ENCODE measurements around the gene GRIP1.

The GRIP1 gene

GRCh38 chr12:66598608-66599007, 80.3 kb downstream of the GRIP1 start:
- no peak for DNase-seq

GRCh38 chr12:66598079-66598478, 80.8 kb downstream of the GRIP1 start:
- DNase-seq = no peak

- no peak for DNase-seq
Measured at GRCh38 chr12:66596199-66596598, 82.7 kb downstream of the GRIP1 start.

GRCh38 chr12:66594688-66595087, 84.2 kb downstream of the GRIP1 start:
- no peak for DNase-seq

- no peak for DNase-seq
Measured at GRCh38 chr12:66590275-66590985, 88.4 kb downstream of the GRIP1 start.

GRCh38 chr12:66589095-66589494, 89.8 kb downstream of the GRIP1 start:
- no peak for DNase-seq

GRCh38 chr12:66587912-66588311, 91.0 kb downstream of the GRIP1 start:
- DNase-seq = no peak

- DNase-seq = no peak
Measured at GRCh38 chr12:66584673-66585072, 94.2 kb downstream of the GRIP1 start.

GRCh38 chr12:66573605-66574004, 105.3 kb downstream of the GRIP1 start:
- no peak for DNase-seq

- no peak for DNase-seq
Measured at GRCh38 chr12:66572845-66573244, 106.0 kb downstream of the GRIP1 start.

GRCh38 chr12:66571361-66571915, 107.4 kb downstream of the GRIP1 start:
- no peak for DNase-seq

GRCh38 chr12:66563220-66563619, 115.7 kb downstream of the GRIP1 start:
- no peak for DNase-seq

- DNase-seq = no peak
Measured at GRCh38 chr12:66555113-66555512, 123.8 kb downstream of the GRIP1 start.

- DNase-seq = no peak
Measured at GRCh38 chr12:66552716-66553115, 126.2 kb downstream of the GRIP1 start.

- DNase-seq = no peak
Measured at GRCh38 chr12:66550626-66551025, 128.2 kb downstream of the GRIP1 start.

- no peak for DNase-seq
Measured at GRCh38 chr12:66549050-66549389, 129.9 kb downstream of the GRIP1 start.

- DNase-seq = no peak
Measured at GRCh38 chr12:66548338-66549049, 130.4 kb downstream of the GRIP1 start.

GRCh38 chr12:66541426-66541825, 137.4 kb downstream of the GRIP1 start:
- DNase-seq = no peak

- DNase-seq = no peak
Measured at GRCh38 chr12:66539431-66539830, 139.4 kb downstream of the GRIP1 start.

- no peak for DNase-seq
Measured at GRCh38 chr12:66538970-66539369, 139.9 kb downstream of the GRIP1 start.

GRCh38 chr12:66537876-66538275, 141.0 kb downstream of the GRIP1 start:
- DNase-seq = no peak

GRCh38 chr12:66533767-66534166, 145.1 kb downstream of the GRIP1 start:
- DNase-seq = no peak

GRCh38 chr12:66531766-66532165, 147.1 kb downstream of the GRIP1 start:
- no peak for DNase-seq

GRCh38 chr12:66529934-66530333, 148.9 kb downstream of the GRIP1 start:
- no peak for DNase-seq
